Activated CD4-positive, alpha-beta memory T cell treated with anti-CD3 and anti-CD28 coated beads, Interleukin-2, amount 10 ng/mL, durations not matched to agents 7 days and 5 days (primary cell): Measurements from ENCODE around the gene RP9. TPM values are rescaled to one million over a fixed set of nuclear protein-coding genes. Genes with fewer than 3 reads are reported as not detected.

Source experiments
- CTCF ChIA-PET: fragments of 350-600 bp; sonication (Branson Sonifier 250); formaldehyde crosslinking; loops from one replicate; lab custom pipeline; 2021; ENCODE audit warnings: antibody characterized with exemption, inconsistent platforms; lab: Charles Lee
- POLR2A ChIA-PET: fragments of 350-600 bp; sonication (Branson Sonifier 250); formaldehyde crosslinking; loops from one replicate; lab custom pipeline; 2021; ENCODE audit warnings: antibody characterized with exemption; lab: Charles Lee
- DNase-seq: peaks from one replicate; pipeline ENCODE4 v3.0.0-alpha.2; 2020
- H3K27ac Mint-ChIP-seq: one replicate; pipeline ENCODE4 v1.8.0; 2021; ENCODE audit warnings: mild to moderate bottlenecking, mixed read lengths
- H3K27me3 Mint-ChIP-seq: one replicate; pipeline ENCODE4 v1.8.0; 2021; ENCODE audit warnings: mixed read lengths
- H3K36me3 Mint-ChIP-seq: one replicate; pipeline ENCODE4 v1.8.0; 2021; ENCODE audit warnings: low read depth, mixed read lengths
- H3K4me1 Mint-ChIP-seq: one replicate; pipeline ENCODE4 v1.8.0; 2021; ENCODE audit warnings: mixed read lengths
- H3K4me3 Mint-ChIP-seq: one replicate; pipeline ENCODE4 v1.8.0; 2021; ENCODE audit warnings: mild to moderate bottlenecking, mixed read lengths
- H3K9me3 Mint-ChIP-seq: one replicate; pipeline ENCODE4 v1.8.0; 2021; ENCODE audit warnings: mixed read lengths
- total RNA-seq, 2 experiments: library from RNA; stranded (reverse); gene quantifications; one replicate each; pipeline ENCODE4 v1.2.3, GENCODE V29; 2021

Gene RP9, protein sequence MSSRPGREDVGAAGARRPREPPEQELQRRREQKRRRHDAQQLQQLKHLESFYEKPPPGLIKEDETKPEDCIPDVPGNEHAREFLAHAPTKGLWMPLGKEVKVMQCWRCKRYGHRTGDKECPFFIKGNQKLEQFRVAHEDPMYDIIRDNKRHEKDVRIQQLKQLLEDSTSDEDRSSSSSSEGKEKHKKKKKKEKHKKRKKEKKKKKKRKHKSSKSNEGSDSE
- 10 to 100 TPM in 1 of 2 experiments, 1 to 10 TPM in 1; 9.7 to 11.5 TPM for total RNA-seq

DNA sequence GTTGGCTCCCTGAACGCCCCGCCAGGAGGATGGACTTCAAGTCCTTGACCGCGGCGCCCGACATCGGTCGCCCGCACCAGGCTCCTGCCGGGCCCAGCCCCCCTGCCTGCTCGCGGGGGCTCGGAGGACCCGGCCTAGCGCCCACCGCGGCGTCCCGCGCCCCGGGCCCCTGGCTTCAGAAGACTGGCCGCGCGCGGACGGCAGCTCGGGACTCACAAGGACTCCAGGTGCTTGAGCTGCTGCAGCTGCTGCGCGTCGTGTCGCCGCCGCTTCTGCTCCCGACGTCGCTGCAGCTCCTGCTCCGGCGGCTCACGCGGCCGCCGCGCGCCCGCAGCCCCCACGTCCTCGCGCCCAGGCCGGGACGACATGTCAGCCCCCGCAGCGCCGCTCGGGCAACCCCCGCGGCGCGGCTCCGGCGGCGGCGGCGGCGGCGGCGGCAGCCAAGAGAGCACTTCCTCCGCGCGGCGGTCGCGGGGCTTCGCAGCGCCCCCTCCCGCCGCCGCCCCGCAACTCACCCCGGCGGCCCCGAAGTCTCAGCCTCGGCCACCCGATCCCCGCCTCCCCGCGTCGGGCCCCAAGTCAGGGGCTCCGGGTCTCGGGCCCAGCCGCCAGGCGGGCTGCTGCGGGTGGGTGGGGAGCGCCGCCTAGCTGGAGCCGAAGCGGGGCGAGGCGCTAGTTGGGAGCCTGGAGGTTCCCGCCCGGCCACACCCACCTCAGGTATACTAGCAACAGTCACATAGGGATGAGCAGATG, at the start of gene RP9:
RP9 (minus strand) TSS at position 400 of the 753 bp plus-strand sequence; CDS start at position 368, 32 bp downstream.
- peak within 1 kb of the TSS; percentile 83 for H3K4me3 Mint-ChIP-seq
- CTCF ChIA-PET = interaction anchor here (0.6 to 4.5 kb wide), 29 partner anchors 9 to 619 kb away, joined by 3 to 59 read pairs (median 5); partner anchors contain the start of genes BBS9, KBTBD2, LSM5 and NT5C3A
- H3K9me3 Mint-ChIP-seq = no peaks in the 10 kb centered on the region
- H3K36me3 Mint-ChIP-seq = no peaks in the 10 kb centered on the region
- peak; percentile 80 for DNase-seq
- H3K4me1 Mint-ChIP-seq = peaks cover 31% of the 10 kb centered on the region
- POLR2A ChIA-PET = interaction anchor here (1.0 to 3.0 kb wide), 7 partner anchors 32 to 264 kb away, joined by 3 to 25 read pairs (median 5); partner anchors contain the start of genes KBTBD2 and NT5C3A
- H3K27ac Mint-ChIP-seq = peak within 1 kb of the TSS; percentile 54
- H3K27me3 Mint-ChIP-seq = peaks cover 19% of the 10 kb centered on the region

DNA sequence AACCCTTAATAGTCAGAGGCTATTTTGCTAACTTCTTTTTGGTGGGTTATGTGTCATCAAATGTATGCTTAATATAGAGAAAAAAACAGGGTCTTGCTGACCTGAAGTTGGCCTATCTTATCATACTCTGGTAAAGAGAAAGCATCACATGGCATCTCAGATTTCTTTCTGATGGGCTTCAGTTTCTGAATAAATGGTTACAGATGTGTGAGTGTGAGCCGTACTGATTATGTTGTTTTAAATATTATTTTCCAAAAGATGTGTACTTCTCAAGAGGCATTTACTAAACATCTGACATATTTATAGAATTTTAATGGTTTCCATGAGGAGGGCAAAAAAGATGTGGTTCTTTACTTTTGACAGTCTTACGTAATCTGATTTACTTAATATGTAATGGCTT, 48.6 kb upstream of the RP9 start:
- H3K9me3 Mint-ChIP-seq = no peaks in the 10 kb centered on the region

DNA sequence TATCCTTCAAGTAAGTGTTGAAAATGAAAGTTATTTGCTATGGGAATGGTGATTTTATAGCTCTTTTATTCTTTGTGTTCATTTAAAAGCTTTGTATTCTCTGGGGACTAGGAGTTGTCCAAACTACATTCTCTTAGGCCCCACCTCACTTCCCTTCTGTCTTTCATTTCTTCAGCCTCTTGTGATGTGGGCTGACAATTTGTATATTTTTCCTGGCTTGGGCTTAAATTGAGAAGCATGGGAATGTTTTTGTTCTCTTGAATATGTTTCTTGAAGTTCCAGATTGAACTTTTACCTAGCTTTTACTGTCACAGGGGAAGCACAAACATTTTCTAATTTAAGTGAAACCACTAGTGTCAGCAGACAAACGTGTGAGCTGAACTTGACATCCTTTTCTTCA, 48.1 kb upstream of the RP9 start:
- H3K36me3 Mint-ChIP-seq = peaks cover 4% of the 10 kb centered on the region
- POLR2A ChIA-PET = interaction anchor here (0.9 kb wide), 1 partner anchor 26 kb away, joined by 3 read pairs; no protein-coding TSS in a partner anchor
- DNase-seq = no peak
- peaks cover 2% of the 10 kb centered on the region for H3K4me1 Mint-ChIP-seq
- H3K4me3 Mint-ChIP-seq = no peak overlapping the region
- H3K9me3 Mint-ChIP-seq = no peaks in the 10 kb centered on the region
- no peak overlapping the region for H3K27ac Mint-ChIP-seq
- H3K27me3 Mint-ChIP-seq = no peaks in the 10 kb centered on the region
- CTCF ChIA-PET = no interaction called here

More for the DNA sequence above, 48.6 kb upstream of the RP9 start:
- Mint-ChIP-seq H3K36me3 (peaks cover 4% of the 10 kb centered on the region), H3K4me3 (no peak overlapping the region), H3K4me1 (peaks cover 2% of the 10 kb centered on the region), H3K27ac (no peak overlapping the region), H3K27me3 (no peaks in the 10 kb centered on the region)
- CTCF ChIA-PET = no interaction called here
- POLR2A ChIA-PET = no interaction called here
- DNase-seq = no peak

DNA sequence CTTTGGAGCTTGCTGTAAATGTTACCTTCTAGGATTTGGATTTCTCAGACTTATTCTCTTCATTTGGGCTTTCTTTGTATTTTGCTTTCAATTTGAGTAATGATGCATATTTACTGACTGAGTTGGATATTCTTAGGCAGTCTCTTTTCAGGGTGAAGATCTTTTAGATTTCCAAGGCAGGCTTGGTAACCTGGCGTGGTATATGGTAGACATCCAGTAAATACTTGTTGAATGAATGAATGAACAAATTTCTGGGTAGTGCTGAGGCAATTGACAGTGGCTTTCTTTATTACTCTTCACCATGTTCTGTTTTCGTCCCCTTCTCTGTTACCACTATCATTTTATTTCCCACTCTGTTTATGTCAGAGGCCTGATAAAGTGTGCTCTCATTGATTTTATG, 47.2 kb upstream of the RP9 start:
- peaks cover 2% of the 10 kb centered on the region for H3K4me1 Mint-ChIP-seq
- no peak overlapping the region for H3K27ac Mint-ChIP-seq
- H3K9me3 Mint-ChIP-seq = no peaks in the 10 kb centered on the region
- no peak overlapping the region for H3K4me3 Mint-ChIP-seq
- no peaks in the 10 kb centered on the region for H3K36me3 Mint-ChIP-seq
- ChIA-PET POLR2A (interaction anchor here (0.9 kb wide), 1 partner anchor 25 kb away, joined by 3 read pairs; no protein-coding TSS in a partner anchor), CTCF (no interaction called here)
- no peaks in the 10 kb centered on the region for H3K27me3 Mint-ChIP-seq
- no peak for DNase-seq

DNA sequence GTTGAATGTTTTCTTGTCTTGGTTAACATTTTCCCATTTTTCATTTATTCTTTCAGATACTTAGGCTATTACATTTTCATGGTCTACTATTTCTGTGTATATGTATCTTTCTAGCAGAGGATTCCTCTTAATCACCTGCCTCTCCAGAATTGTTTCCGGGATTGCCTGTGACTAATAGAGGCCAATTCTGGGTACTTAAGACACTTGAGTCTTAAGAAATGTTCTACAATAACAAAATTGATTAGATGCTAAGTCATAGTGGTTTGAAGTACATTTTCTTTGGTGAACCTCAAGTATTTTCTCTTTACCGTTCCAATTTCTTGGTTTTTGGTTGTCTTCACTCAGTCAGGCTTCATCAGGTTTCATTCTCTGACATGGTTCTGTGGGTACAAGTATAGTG, 46.6 kb upstream of the RP9 start:
- no peak overlapping the region for H3K4me3 Mint-ChIP-seq

DNA sequence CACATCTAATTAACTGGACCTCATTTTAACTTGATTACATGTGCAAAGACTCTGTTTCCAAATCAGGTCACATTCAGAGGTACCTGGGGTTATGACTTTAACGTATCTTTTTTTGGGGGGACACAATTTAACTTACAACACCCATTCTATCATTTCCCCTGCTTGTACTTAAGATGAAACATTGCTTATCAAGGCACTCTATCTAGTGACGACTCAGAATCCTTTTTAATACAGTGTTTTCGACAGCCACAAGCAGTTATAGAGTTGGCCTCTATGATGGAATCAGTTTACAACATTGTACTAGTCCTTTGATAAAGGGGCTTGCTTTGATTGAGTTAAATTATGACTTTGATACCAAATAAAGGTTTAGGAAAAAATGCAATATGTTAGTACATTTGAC, 42.9 kb upstream of the RP9 start:
- H3K9me3 Mint-ChIP-seq = no peaks in the 10 kb centered on the region
- no peaks in the 10 kb centered on the region for H3K4me1 Mint-ChIP-seq
- no peak overlapping the region for H3K27ac Mint-ChIP-seq
- POLR2A ChIA-PET = no interaction called here
- no peak for DNase-seq
- H3K36me3 Mint-ChIP-seq = no peaks in the 10 kb centered on the region
- CTCF ChIA-PET = interaction anchor here (1.7 kb wide), 1 partner anchor 34 kb away, joined by 7 read pairs; no protein-coding TSS in a partner anchor
- no peak overlapping the region for H3K4me3 Mint-ChIP-seq
- H3K27me3 Mint-ChIP-seq = no peaks in the 10 kb centered on the region

More for the DNA sequence above, 46.6 kb upstream of the RP9 start:
- no peaks in the 10 kb centered on the region for H3K36me3 Mint-ChIP-seq
- H3K27me3 Mint-ChIP-seq = no peaks in the 10 kb centered on the region
- H3K9me3 Mint-ChIP-seq = no peaks in the 10 kb centered on the region
- ChIA-PET CTCF (no interaction called here), POLR2A (no interaction called here)
- no peak for DNase-seq
- no peak overlapping the region for H3K27ac Mint-ChIP-seq
- H3K4me1 Mint-ChIP-seq = peaks cover 2% of the 10 kb centered on the region

DNA sequence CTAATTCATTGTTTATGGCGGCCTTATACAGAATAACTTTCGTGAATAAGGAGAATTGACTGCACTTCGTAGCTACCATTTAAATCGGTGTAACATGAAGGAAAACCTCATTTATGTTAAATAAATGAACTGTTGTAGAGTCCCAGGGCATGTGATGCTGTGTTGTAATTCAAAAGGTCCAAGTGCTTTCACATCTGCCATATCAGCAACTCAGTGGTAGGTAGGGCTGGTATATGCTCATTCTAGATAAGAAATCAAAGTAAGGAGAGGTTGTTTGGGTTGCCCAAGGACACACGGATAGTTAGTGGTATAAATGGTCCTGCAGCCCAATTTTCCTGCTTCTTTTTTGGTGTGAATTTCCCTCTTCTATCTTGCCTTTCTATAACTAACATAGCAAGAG, 36.0 kb upstream of the RP9 start:
- no peak overlapping the region for H3K4me3 Mint-ChIP-seq
- no peaks in the 10 kb centered on the region for H3K27me3 Mint-ChIP-seq
- H3K27ac Mint-ChIP-seq = no peak overlapping the region
- no peak for DNase-seq
- no peaks in the 10 kb centered on the region for H3K36me3 Mint-ChIP-seq
- H3K4me1 Mint-ChIP-seq = peaks cover 5% of the 10 kb centered on the region
- POLR2A ChIA-PET = no interaction called here
- CTCF ChIA-PET = no interaction called here
- peaks cover 10% of the 10 kb centered on the region for H3K9me3 Mint-ChIP-seq

DNA sequence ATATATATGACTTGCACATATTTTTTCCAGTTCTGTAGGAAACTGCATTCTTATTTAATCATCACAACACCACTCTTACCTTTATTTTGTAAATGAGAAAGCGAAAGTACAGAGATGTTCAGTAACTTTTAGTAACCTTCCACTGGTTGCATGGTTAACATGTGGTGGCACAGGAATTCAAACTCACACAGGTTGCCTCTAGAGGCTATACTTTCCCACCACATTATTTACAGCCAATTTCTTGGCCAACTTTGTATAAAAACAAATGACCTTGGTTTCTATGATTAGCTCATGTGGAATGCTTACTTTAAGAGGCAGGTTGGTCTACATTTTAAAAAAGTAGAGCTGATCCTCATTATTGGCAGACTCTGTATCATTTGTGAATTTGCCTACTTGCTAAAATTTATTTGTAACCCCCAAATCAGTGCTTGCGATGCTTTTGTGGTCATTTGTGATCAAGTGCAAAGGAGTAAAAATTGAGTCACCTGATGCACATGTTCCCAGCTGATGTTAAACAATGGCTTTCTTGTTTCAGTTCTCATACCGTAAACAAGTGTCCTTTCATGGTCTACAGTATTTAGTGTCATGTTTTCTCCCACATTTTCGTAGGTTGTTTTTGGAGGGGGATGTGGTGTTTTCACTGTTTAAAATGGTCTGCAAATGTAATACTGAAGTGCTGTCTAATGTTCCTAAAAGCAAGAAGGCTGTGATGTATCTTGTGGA, 35.0 kb upstream of the RP9 start:
- Mint-ChIP-seq H3K27me3 (no peaks in the 10 kb centered on the region), H3K9me3 (peaks cover 10% of the 10 kb centered on the region), H3K36me3 (no peaks in the 10 kb centered on the region), H3K4me1 (peaks cover 5% of the 10 kb centered on the region), H3K4me3 (no peak overlapping the region), H3K27ac (no peak overlapping the region)
- no peak for DNase-seq
- POLR2A ChIA-PET = no interaction called here
- CTCF ChIA-PET = no interaction called here

DNA sequence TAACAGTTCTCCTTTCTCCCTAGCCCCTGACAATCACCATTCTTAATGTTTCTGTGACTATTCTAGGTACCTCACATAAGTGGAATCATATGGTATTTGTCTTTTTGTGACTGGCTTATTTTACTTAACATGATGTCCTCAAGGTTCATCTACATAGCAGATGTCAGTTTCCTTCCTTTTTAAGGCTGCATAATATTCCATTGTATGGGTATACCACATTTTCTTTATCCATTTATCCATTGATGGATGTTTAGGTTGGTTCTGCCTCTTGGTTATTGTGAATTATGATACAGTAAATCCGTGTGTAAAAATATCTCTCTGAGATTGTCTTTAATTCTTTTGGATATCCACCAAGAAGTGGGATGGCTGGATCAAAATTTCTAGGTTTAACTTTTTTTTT, 33.4 kb upstream of the RP9 start:
- Mint-ChIP-seq H3K4me3 (no peak overlapping the region), H3K27ac (no peak overlapping the region), H3K36me3 (no peaks in the 10 kb centered on the region), H3K27me3 (no peaks in the 10 kb centered on the region), H3K9me3 (peaks cover 10% of the 10 kb centered on the region), H3K4me1 (peaks cover 5% of the 10 kb centered on the region)
- DNase-seq = no peak
- ChIA-PET CTCF (no interaction called here), POLR2A (no interaction called here)

DNA sequence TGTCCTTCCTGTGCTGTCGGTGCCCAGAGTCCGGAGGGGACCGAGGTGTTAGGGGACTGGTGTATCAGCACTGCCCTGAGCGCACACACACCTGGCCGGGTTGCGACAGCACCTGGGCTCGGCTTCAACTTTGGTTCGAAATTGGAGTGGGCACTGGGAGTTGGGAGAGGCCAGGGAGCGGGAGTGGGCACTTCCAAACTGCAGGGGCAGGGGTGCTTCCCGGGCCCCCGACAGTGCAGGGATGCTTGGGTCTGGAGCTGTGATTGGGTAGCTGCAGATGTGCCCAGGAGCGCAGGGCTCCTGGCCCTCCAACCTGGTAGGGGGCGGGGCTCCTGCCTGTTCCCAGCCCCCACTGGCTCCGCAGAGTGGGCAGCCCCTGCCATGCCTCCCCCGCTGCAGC, 27.9 kb upstream of the RP9 start:
- H3K9me3 Mint-ChIP-seq = peaks cover 8% of the 10 kb centered on the region
- no peak overlapping the region for H3K4me3 Mint-ChIP-seq
- H3K27ac Mint-ChIP-seq = no peak overlapping the region
- no peaks in the 10 kb centered on the region for H3K27me3 Mint-ChIP-seq
- CTCF ChIA-PET = no interaction called here
- POLR2A ChIA-PET = no interaction called here
- no peak for DNase-seq
- no peaks in the 10 kb centered on the region for H3K4me1 Mint-ChIP-seq
- peaks cover 8% of the 10 kb centered on the region for H3K36me3 Mint-ChIP-seq

DNA sequence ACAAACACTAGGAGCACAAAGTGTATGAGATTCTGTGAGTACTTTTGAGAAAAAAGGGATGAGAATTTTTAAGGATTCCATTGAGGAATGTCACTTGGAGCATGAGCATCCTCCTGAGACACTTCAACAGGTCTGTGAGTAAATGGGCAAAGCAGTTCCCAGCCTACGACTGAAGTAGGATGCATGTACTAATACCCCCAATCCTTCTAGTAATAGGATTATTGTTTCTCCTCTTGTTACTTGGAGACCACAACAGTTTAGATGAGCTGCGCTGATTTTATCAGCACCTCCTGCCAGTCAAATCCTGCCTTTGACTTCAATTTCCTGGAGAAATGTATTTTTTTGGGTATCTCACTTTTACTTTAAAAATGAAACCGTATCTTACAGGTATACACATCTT, 21.0 kb upstream of the RP9 start:
- Mint-ChIP-seq H3K9me3 (peaks cover 2% of the 10 kb centered on the region), H3K27me3 (peaks cover 3% of the 10 kb centered on the region), H3K27ac (no peak overlapping the region), H3K4me3 (peak overlapping the region; percentile 90), H3K36me3 (peaks cover 10% of the 10 kb centered on the region), H3K4me1 (peaks cover 21% of the 10 kb centered on the region)
- DNase-seq = no peak
- ChIA-PET CTCF (interaction anchor here (0.9 to 1.7 kb wide), 2 partner anchors 20 to 22 kb away, joined by 3 to 10 read pairs; partner anchors contain the start of gene RP9), POLR2A (interaction anchor here (1.1 kb wide), 1 partner anchor 90 kb away, joined by 5 read pairs; no protein-coding TSS in a partner anchor)

DNA sequence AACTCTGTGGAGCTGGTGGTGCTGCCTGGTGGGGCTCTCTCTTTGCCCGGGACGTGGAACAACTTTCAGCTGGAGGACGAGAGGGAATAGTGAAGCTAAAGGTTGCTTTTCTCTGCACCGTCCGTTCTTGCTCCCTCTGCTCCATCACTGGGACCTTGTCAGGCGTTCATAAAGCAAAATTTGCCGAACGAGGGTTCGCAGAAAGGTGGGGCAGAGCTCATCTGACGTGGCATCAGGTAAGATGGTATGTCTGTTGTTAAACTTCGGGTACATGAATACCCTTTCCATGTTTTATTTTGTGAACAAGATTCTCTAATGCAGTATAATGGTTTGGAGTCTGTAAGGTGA, 20.6 kb upstream of the RP9 start:
- H3K36me3 Mint-ChIP-seq = peaks cover 8% of the 10 kb centered on the region
- peak overlapping the region; percentile 90 for H3K4me3 Mint-ChIP-seq
- H3K27ac Mint-ChIP-seq = peak overlapping the region; percentile 72
- H3K4me1 Mint-ChIP-seq = peaks cover 21% of the 10 kb centered on the region
- peaks cover 2% of the 10 kb centered on the region for H3K9me3 Mint-ChIP-seq
- POLR2A ChIA-PET = interaction anchor here (1.1 kb wide), 1 partner anchor 89 kb away, joined by 5 read pairs; no protein-coding TSS in a partner anchor
- CTCF ChIA-PET = interaction anchor here (0.9 to 1.7 kb wide), 2 partner anchors 20 to 21 kb away, joined by 3 to 10 read pairs; partner anchors contain the start of gene RP9
- no peak for DNase-seq
- peaks cover 3% of the 10 kb centered on the region for H3K27me3 Mint-ChIP-seq
